ENCODE results near the gene CERCAM.

DNA sequence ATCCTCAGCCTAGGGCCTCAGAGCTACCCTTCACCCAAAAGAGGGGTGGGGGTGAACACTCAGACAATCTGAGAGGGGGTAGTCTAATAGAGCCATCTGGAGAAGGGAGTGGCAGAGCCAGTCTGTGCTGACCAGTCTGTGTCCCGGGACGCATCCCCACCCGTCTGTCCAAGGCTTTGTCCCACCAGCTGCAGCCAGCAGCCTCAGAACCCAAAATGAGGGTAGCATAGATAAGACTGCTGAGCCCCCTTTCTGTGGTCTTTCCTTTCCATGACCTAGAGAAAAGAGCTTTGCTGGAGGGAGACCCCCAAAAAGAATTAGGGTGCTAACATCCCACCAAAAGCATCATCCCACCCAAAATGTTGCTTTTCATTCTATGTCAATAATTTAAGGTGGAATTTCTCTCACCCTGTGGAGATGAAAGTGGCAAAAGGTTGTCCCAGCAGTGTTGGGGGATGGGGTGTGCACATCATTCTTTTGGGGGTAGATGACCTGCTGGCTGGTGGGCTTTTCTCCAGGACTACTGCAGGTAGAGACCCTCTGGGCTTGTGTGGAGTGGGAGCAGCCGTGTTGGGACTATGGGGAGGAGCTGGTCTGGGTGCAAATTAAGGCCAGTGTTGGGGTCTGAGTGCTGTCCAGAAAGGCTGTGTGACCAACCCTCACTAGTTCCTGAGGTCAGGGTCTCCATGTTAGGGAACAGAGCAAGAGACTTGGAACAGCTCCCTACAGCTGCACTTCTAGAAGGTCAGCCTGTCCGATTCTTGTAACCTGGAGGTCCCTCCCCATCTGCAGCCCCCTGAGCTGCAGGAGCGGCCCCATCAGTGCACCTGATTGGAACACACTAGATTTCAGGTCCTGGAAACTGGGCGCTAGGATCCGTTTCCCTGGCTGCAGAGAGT lies 29.6 kb upstream of the CERCAM start:
- TF ChIP-seq, protein P1, sequence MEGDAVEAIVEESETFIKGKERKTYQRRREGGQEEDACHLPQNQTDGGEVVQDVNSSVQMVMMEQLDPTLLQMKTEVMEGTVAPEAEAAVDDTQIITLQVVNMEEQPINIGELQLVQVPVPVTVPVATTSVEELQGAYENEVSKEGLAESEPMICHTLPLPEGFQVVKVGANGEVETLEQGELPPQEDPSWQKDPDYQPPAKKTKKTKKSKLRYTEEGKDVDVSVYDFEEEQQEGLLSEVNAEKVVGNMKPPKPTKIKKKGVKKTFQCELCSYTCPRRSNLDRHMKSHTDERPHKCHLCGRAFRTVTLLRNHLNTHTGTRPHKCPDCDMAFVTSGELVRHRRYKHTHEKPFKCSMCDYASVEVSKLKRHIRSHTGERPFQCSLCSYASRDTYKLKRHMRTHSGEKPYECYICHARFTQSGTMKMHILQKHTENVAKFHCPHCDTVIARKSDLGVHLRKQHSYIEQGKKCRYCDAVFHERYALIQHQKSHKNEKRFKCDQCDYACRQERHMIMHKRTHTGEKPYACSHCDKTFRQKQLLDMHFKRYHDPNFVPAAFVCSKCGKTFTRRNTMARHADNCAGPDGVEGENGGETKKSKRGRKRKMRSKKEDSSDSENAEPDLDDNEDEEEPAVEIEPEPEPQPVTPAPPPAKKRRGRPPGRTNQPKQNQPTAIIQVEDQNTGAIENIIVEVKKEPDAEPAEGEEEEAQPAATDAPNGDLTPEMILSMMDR (tag by site-specific recombination; IDR thresholded peaks at IDR 0.05), result no peak
- TF ChIP-seq ZNF146 (tag by site-specific recombination; IDR thresholded peaks at IDR 0.05) (no peak), ZNF138 (tag by site-specific recombination; IDR thresholded peaks at IDR 0.05; ENCODE audit: borderline replicate concordance) (no peak), TCF7L2 (IDR thresholded peaks at IDR 0.05; ENCODE audit: borderline replicate concordance, low read depth, low read length) (no peak)

All from HEK293 (cell line).